ENCODE measurements around the gene CAMTA1. TPM values are rescaled to one million over a fixed set of nuclear protein-coding genes. Genes with fewer than 3 reads are reported as not detected.

CAMTA1 gene
- total and polyA plus RNA-seq, 9 of the 15 experiments (the other 6 are each of a cell fraction or from before 2014, with no cell fraction given), result 43.9 to 161 (median 65.9) TPM

- intact Hi-C loops (cut with micrococcal nuclease) (no loop called here), in situ Hi-C loops (cut with MboI) (no loop called here)
- Histone ChIP-seq H3K27me3 (ENCODE audit: control insufficient read depth in 2 of 2, insufficient read depth in 2 of 2, low read length in 2 of 2) (peaks cover 0 to 2% of the 10 kb centered on the region in 2 experiments; a peak in 1 of 5 replicates), H3K4me1 (replicated peaks in 1 of 2; ENCODE audit: control insufficient read depth in 2 of 2, insufficient read depth in 2 of 2, low read length in 2 of 2) (no peaks in the 10 kb centered on the region; a peak in 1 of 5 replicates), H2AFZ (ENCODE audit: low read depth, low read length) (no peak overlapping the region), H3K9me3 (replicated peaks; ENCODE audit: control insufficient read depth, insufficient read depth, low read depth, low read length) (peaks cover 5% of the 10 kb centered on the region; the same call in 1 of the 2 replicates), H3K4me3 (no peak overlapping the region), H3K36me3 (ENCODE audit: control insufficient read depth, insufficient read depth, low read length) (no peaks in the 10 kb centered on the region), H3K79me2 (ENCODE audit: control insufficient read depth, insufficient read depth, low read length) (no peaks in the 10 kb centered on the region), H3K9me1 (ENCODE audit: control insufficient read depth, insufficient read depth, low read length) (no peaks in the 10 kb centered on the region), H4K20me1 (replicated peaks; ENCODE audit: control insufficient read depth, insufficient read depth, low read length) (no peaks in the 10 kb centered on the region; the same call in 1 of the 2 replicates), H3K27ac (ENCODE audit: extremely low read depth, low read depth, low read length) (no peak overlapping the region), H3K4me2 (ENCODE audit: insufficient read depth, low read length) (no peak overlapping the region), H3K9ac (ENCODE audit: insufficient read depth in 1 of 2, low read depth in 2 of 2, low read length in 2 of 2) (no peak overlapping the region)
- CTCF ChIA-PET (ENCODE audit: low intra/inter-chr PET ratio), result no interaction called here
- ATAC-seq (no peak), DNase-seq (ENCODE audit: extremely low read depth in 1 of 4, low spot score in 3 of 4) (no peak), FAIRE-seq (no peak)
- TF ChIP-seq ZNF146 (CRISPR knock-in tag; IDR thresholded peaks at IDR 0.05; ENCODE audit: unreplicated experiment) (no peak), NFIX (CRISPR knock-in tag; IDR thresholded peaks at IDR 0.05; ENCODE audit: low read depth) (no peak), EWSR1 (IDR thresholded peaks at IDR 0.05; ENCODE audit: borderline replicate concordance, low read depth, partially characterized antibody) (no peak), TAL1 (IDR thresholded peaks at IDR 0.05) (no peak), ZNF785 (CRISPR knock-in tag; IDR thresholded peaks at IDR 0.05) (no peak), KLF13 (tag; IDR thresholded peaks at IDR 0.05; ENCODE audit: borderline replicate concordance, low read depth) (no peak), MCM7 (IDR thresholded peaks at IDR 0.05) (no peak), NCOA4 (IDR thresholded peaks at IDR 0.05; ENCODE audit: partially characterized antibody) (no peak), BRF1 (IDR thresholded peaks at IDR 0.05; ENCODE audit: borderline replicate concordance, extremely low read depth, insufficient read length) (no peak), FOS (IDR thresholded peaks at IDR 0.05; ENCODE audit: extremely low read depth, insufficient read length) (no peak), E2F1 (CRISPR knock-in tag; IDR thresholded peaks at IDR 0.05) (no peak), MBD2 (IDR thresholded peaks at IDR 0.05; ENCODE audit: borderline replicate concordance, low read depth) (no peak), U2AF1 (optimal IDR thresholded peaks at IDR 0.05; ENCODE audit: low read depth, low read length) (no peak), ZBTB8A (IDR thresholded peaks at IDR 0.05; ENCODE audit: partially characterized antibody) (no peak), MYBL2 (IDR thresholded peaks at IDR 0.05; ENCODE audit: low read depth) (no peak), MYBL2 (CRISPR knock-in tag; IDR thresholded peaks at IDR 0.05; ENCODE audit: borderline replicate concordance) (no peak), ZBED1 (IDR thresholded peaks at IDR 0.05) (no peak), ZNF449 (CRISPR knock-in tag; IDR thresholded peaks at IDR 0.05) (no peak), HOXB6 (CRISPR knock-in tag; IDR thresholded peaks at IDR 0.05; ENCODE audit: borderline replicate concordance) (no peak)
- no TSS peak for BruUV-seq (replicated peaks)
- 0% methylated on average over 17 of the region's 18 CpGs for WGBS (ENCODE audit: insufficient coverage, low coverage, missing lambda C conversion rate)
- POLR2A ChIA-PET, result interaction anchor here (1.1 kb wide), 1 partner anchor 12 kb away, joined by 3 read pairs; no protein-coding TSS in a partner anchor
Measured at GRCh38 chr1:7503691-7504437, 718.6 kb downstream of the CAMTA1 start.
